ENCODE data around the gene NEK7.

DNA sequence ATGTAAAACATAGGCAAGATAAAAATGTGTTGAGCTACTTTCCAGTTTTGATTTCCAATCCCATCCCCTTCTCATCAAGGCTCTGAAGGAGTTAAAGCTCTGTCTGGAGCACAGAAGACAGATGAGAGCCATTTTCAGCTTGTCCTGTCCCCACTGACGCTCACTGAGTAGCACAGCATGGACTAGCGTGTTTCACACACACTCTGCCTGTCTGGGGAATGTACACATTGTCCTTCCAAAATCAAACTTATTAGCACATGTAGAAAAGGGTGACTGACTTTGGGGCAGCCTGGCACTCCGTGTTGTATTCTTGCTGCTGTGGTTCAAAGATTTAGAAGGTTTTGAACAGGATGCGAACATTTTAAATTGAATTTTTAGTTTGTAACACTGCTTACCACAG, 139.2 kb downstream of the NEK7 start:
- no peak for TF ChIP-seq POLR2A (IDR thresholded peaks at IDR 0.05)
- no peak for TF ChIP-seq EP300 (IDR thresholded peaks at IDR 0.05)

All from upper lobe of left lung (tissue), 4 donors.